Mesenchymal stem cell (in vitro differentiated cells and primary cell): ENCODE measurements around the gene TK2.

Source experiments
- DNase-seq: peaks from one replicate; pipeline ENCODE4 v3.0.0-alpha.2; 2013
- H2AFZ ChIP-seq: one replicate; pipeline ENCODE4 v1.6.1; 2013; ENCODE audit warnings: low read depth, mild to moderate bottlenecking, control low read depth, inconsistent platforms, low read length, moderate library complexity
- H2AK5ac ChIP-seq: 2 replicates; pipeline ENCODE4 v1.6.1; 2013; ENCODE audit warnings: low read length, moderate library complexity, mild to moderate bottlenecking, inconsistent platforms; ENCODE audit not compliant: severe bottlenecking
- H2BK120ac ChIP-seq: one replicate; pipeline ENCODE4 v1.6.1; 2013; ENCODE audit warnings: low read depth, mild to moderate bottlenecking, inconsistent platforms, low read length, moderate library complexity
- H2BK12ac ChIP-seq, 2 experiments: one replicate each; pipeline ENCODE4 v1.6.1; 2013; ENCODE audit warnings: inconsistent platforms in 2 of 2, low read length in 2 of 2, mild to moderate bottlenecking in 2 of 2, moderate library complexity in 2 of 2, control low read depth in 1 of 2
- H2BK15ac ChIP-seq: one replicate; pipeline ENCODE4 v1.6.1; 2013; ENCODE audit warnings: mild to moderate bottlenecking, low read depth, inconsistent platforms; ENCODE audit not compliant: poor library complexity, severe bottlenecking
- H2BK5ac ChIP-seq: 2 replicates; pipeline ENCODE4 v1.6.1; 2013; ENCODE audit warnings: low read depth, mild to moderate bottlenecking, low read length, control low read depth, inconsistent platforms; ENCODE audit not compliant: poor library complexity, severe bottlenecking
- H3K14ac ChIP-seq, 2 experiments: one replicate each; pipeline ENCODE4 v1.6.1; 2013; ENCODE audit warnings: inconsistent platforms in 2 of 2, low read length in 2 of 2, control low read depth in 1 of 2, mild to moderate bottlenecking in 1 of 2, moderate library complexity in 1 of 2
- H3K18ac ChIP-seq, 2 experiments: one replicate each; pipeline ENCODE4 v1.6.1; 2013; ENCODE audit warnings: inconsistent platforms in 2 of 2, low read length in 2 of 2, control low read depth in 1 of 2, low read depth in 1 of 2, mild to moderate bottlenecking in 1 of 2
- H3K23ac ChIP-seq, 2 experiments: one replicate each; pipeline ENCODE4 v1.6.1; 2013; ENCODE audit warnings: inconsistent platforms in 2 of 2, low read length in 2 of 2, mild to moderate bottlenecking in 2 of 2, moderate library complexity in 2 of 2, control low read depth in 1 of 2
- H3K27ac ChIP-seq: 2 replicates; pipeline ENCODE4 v1.5.1; 2013; ENCODE audit warnings: mild to moderate bottlenecking, moderate library complexity, low read length, control low read depth, inconsistent platforms; ENCODE audit not compliant: poor library complexity, severe bottlenecking
- H3K27me3 ChIP-seq, 2 experiments: 2 replicates each; pipeline versions ENCODE4 v1.6.1 to v1.7.0; 2013; ENCODE audit warnings: low read length in 2 of 2, mild to moderate bottlenecking in 2 of 2, moderate library complexity in 2 of 2, control low read depth in 1 of 2, inconsistent platforms in 1 of 2; ENCODE audit not compliant: control insufficient read depth in 1 of 2, insufficient read depth in 1 of 2
- H3K36me3 ChIP-seq, 2 experiments: 2 replicates each; pipeline versions ENCODE4 v1.6.1 to v1.7.0; 2013; ENCODE audit warnings: low read length in 2 of 2, control low read depth in 1 of 2, inconsistent platforms in 1 of 2, low read depth in 1 of 2, mild to moderate bottlenecking in 1 of 2; ENCODE audit not compliant: insufficient read depth in 2 of 2, control insufficient read depth in 1 of 2
- H3K4ac ChIP-seq, 2 experiments: one replicate each; pipeline ENCODE4 v1.6.1; 2013; ENCODE audit warnings: inconsistent platforms in 2 of 2, low read length in 2 of 2, mild to moderate bottlenecking in 2 of 2, moderate library complexity in 2 of 2, control low read depth in 1 of 2, low read depth in 1 of 2
- H3K4me1 ChIP-seq: 2 replicates; pipeline ENCODE4 v1.6.1; 2013; ENCODE audit warnings: low read depth, low read length, control low read depth; ENCODE audit not compliant: control insufficient read depth, insufficient read depth
- H3K4me2 ChIP-seq: 2 replicates; pipeline ENCODE4 v1.6.1; 2013; ENCODE audit warnings: low read length, mild to moderate bottlenecking, inconsistent platforms; ENCODE audit not compliant: poor library complexity, severe bottlenecking
- H3K4me3 ChIP-seq, 2 experiments: 2 replicates each; pipeline versions ENCODE4 v1.5.1 to v1.7.0; 2013; ENCODE audit warnings: low read length in 2 of 2, mild to moderate bottlenecking in 2 of 2, control low read depth in 1 of 2, low read depth in 1 of 2; ENCODE audit not compliant: insufficient read depth in 1 of 2
- H3K79me1 ChIP-seq: replicated peaks from 2 replicates; pipeline ENCODE4 v1.6.1; 2013; ENCODE audit warnings: mild to moderate bottlenecking, control low read depth, low read length, inconsistent platforms; ENCODE audit not compliant: poor library complexity, severe bottlenecking
- H3K9ac ChIP-seq: 2 replicates; pipeline ENCODE4 v1.7.0; 2013; ENCODE audit warnings: mild to moderate bottlenecking, low read length, moderate library complexity
- H3K9me3 ChIP-seq: 2 replicates; pipeline ENCODE4 v1.7.0; 2013; ENCODE audit warnings: mild to moderate bottlenecking, low read length; ENCODE audit not compliant: control insufficient read depth
- H4K8ac ChIP-seq: one replicate; pipeline ENCODE4 v1.6.1; 2013; ENCODE audit warnings: inconsistent platforms, mild to moderate bottlenecking, low read length, moderate library complexity
- H4K91ac ChIP-seq: one replicate; pipeline ENCODE4 v1.6.1; 2013; ENCODE audit warnings: mild to moderate bottlenecking, low read length, inconsistent platforms
- WGBS: methylation state at CpG from one replicate; pipeline ENCODE4 v1.1.7; 2013; ENCODE audit warnings: mixed read lengths; 5-methylcytosine and 5-hydroxymethylcytosine counted together

Gene TK2

DNA sequence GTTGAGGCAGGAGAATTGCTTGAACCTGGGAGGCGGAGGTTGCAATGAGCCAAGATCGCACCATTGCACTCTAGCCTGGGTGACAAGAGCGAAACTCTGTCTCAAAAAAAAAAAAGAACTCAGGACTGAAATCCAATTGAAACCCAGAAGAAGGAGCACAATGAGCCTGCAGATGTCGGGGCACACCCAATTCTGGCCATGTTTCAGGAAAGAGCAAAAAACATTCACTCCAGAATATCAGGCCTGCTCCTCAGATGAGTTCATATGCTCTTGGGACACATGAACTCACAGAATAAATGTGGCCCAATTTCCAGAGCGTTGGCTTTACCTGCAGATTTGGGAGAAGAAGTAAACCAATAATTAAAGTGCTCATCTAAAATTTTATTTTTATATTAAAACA, 26.4 kb upstream of the TK2 start:
- H4K91ac ChIP-seq, result no peak overlapping the region
- no peaks in the 10 kb centered on the region for H3K79me1 ChIP-seq
- no peak overlapping the region for H3K18ac ChIP-seq
- no peak overlapping the region for H3K4me2 ChIP-seq
- H2BK5ac ChIP-seq, result no peak overlapping the region
- H2BK12ac ChIP-seq, result no peak overlapping the region
- no peak overlapping the region for H2BK120ac ChIP-seq
- peaks cover 11% of the 10 kb centered on the region for H3K4me1 ChIP-seq
- no peaks in the 10 kb centered on the region for H3K9me3 ChIP-seq
- no peak overlapping the region for H4K8ac ChIP-seq
- H3K14ac ChIP-seq, result no peak overlapping the region
- H3K27me3 ChIP-seq, result peaks cover 0 to 13% of the 10 kb centered on the region in 2 experiments
- H3K4me3 ChIP-seq, result no peak overlapping the region
- H3K4ac ChIP-seq, result no peak overlapping the region
- H2BK15ac ChIP-seq, result no peak overlapping the region
- DNase-seq, result no peak
- WGBS, result 96% methylated on average over 4 of the region's 5 CpGs
- H3K27ac ChIP-seq, result no peak overlapping the region
- no peak overlapping the region for H2AK5ac ChIP-seq
- no peak overlapping the region for H3K9ac ChIP-seq
- peaks cover 0 to 10% of the 10 kb centered on the region in 2 experiments for H3K36me3 ChIP-seq
- H3K23ac ChIP-seq, result no peak overlapping the region
- no peak overlapping the region for H2AFZ ChIP-seq

DNA sequence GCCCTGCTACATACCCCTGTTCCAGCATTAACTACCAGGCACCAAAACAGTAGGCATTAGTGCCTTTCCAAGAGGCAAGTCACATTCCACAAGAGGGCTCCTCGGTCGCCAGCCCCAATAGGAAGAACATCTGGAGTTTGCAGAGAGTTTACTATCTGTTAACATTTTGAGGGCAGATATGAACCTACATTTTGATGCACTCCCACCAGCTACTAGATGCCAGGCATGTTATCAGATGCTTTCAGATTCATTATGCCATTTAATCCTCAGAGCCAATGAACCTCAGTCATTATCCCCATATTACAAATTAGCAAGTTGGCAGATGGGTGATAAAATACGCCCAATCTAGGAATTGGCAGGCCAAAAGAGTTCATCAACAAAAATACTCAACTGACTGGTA, 25.1 kb upstream of the TK2 start:
- Histone ChIP-seq H2BK5ac (no peak overlapping the region), H3K27me3 (peaks cover 0 to 13% of the 10 kb centered on the region in 2 experiments), H3K79me1 (no peaks in the 10 kb centered on the region), H3K4ac (no peak overlapping the region), H3K4me1 (peaks cover 7% of the 10 kb centered on the region), H3K9ac (no peak overlapping the region), H2BK15ac (no peak overlapping the region), H3K36me3 (peaks cover 0 to 10% of the 10 kb centered on the region in 2 experiments), H2BK12ac (no peak overlapping the region), H3K27ac (no peak overlapping the region), H3K4me3 (no peak overlapping the region), H2AFZ (no peak overlapping the region), H3K14ac (no peak overlapping the region), H3K4me2 (no peak overlapping the region), H4K91ac (no peak overlapping the region), H3K9me3 (no peaks in the 10 kb centered on the region), H2BK120ac (no peak overlapping the region), H3K18ac (no peak overlapping the region), H4K8ac (no peak overlapping the region), H2AK5ac (no peak overlapping the region), H3K23ac (no peak overlapping the region)
- no peak for DNase-seq
- 88% methylated on average over 3 of the region's 3 CpGs for WGBS

DNA sequence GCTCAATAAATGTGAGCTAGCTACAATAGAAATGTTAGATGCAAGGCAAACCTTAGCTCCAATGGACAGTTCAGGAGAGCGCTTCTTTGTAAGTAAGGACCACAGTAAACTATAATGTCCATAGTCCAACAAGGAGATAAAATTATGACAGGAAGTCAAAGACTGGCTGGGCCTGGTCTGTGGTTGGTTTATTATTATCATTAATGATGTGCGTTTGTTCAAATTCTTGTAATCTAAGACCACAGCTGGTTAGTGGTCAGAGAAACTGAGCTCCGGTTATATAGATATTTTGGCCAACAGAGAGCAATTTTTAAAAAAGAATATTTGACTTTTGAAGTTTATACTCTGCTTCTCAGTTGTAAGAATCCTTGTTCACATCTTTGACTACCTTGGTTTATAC, 24.6 kb upstream of the TK2 start:
- H3K18ac ChIP-seq, result no peak overlapping the region
- H3K79me1 ChIP-seq, result no peaks in the 10 kb centered on the region
- peaks cover 0 to 10% of the 10 kb centered on the region in 2 experiments for H3K36me3 ChIP-seq
- H4K91ac ChIP-seq, result no peak overlapping the region
- H3K14ac ChIP-seq, result no peak overlapping the region
- no peak overlapping the region for H3K9ac ChIP-seq
- H2BK12ac ChIP-seq, result no peak overlapping the region
- no peak overlapping the region for H2AFZ ChIP-seq
- no peak overlapping the region for H2BK120ac ChIP-seq
- H2AK5ac ChIP-seq, result no peak overlapping the region
- peaks cover 0 to 13% of the 10 kb centered on the region in 2 experiments for H3K27me3 ChIP-seq
- H3K4ac ChIP-seq, result no peak overlapping the region
- H3K27ac ChIP-seq, result no peak overlapping the region
- H2BK15ac ChIP-seq, result no peak overlapping the region
- peaks cover 7% of the 10 kb centered on the region for H3K4me1 ChIP-seq
- no peak overlapping the region for H3K4me2 ChIP-seq
- 99% methylated on average over 3 of the region's 3 CpGs for WGBS
- no peak for DNase-seq
- no peak overlapping the region for H3K23ac ChIP-seq
- H2BK5ac ChIP-seq, result no peak overlapping the region
- H3K4me3 ChIP-seq, result no peak overlapping the region
- H3K9me3 ChIP-seq, result no peaks in the 10 kb centered on the region
- no peak overlapping the region for H4K8ac ChIP-seq

DNA sequence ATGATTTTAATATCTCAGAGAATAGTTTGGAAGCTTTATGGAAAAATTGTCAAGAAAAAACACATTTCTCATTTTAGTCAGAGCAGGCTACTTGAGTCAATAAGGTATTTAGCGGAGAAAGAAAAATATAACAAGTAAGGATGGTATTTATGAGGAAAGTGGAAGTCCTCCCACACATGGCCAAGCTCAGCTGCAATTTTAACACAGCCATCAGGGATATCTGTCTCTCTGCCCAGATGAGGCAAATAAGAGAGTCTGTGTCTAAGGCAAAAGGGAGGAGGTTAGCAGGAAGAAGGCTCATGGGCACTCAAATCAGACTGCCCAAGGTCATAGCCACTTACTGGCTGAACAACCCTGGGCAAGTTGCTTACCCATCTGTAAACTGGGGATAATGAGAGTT, 24.2 kb upstream of the TK2 start:
- Histone ChIP-seq H3K23ac (no peak overlapping the region), H3K18ac (no peak overlapping the region), H3K14ac (no peak overlapping the region), H3K4me3 (no peak overlapping the region), H3K79me1 (no peaks in the 10 kb centered on the region), H3K9ac (no peak overlapping the region), H3K27ac (no peak overlapping the region), H2AFZ (no peak overlapping the region), H2BK15ac (no peak overlapping the region), H2BK12ac (no peak overlapping the region), H4K8ac (no peak overlapping the region), H3K9me3 (no peaks in the 10 kb centered on the region), H2AK5ac (peak overlapping the region; percentile 46), H2BK5ac (no peak overlapping the region), H3K4me2 (no peak overlapping the region), H3K4ac (no peak overlapping the region), H3K4me1 (peaks cover 3% of the 10 kb centered on the region), H2BK120ac (no peak overlapping the region), H3K36me3 (peaks cover 0 to 6% of the 10 kb centered on the region in 2 experiments), H4K91ac (no peak overlapping the region), H3K27me3 (peaks cover 0 to 13% of the 10 kb centered on the region in 2 experiments)
- no peak for DNase-seq
- WGBS, result 100% methylated on average over 1 of the region's 1 CpG
